Fibroblast of lung (primary cell): ENCODE data around the gene TAOK2.
"Not testable (repeated sequence)": the region's sequence is repeated elsewhere in the genome, so short reads cannot be mapped to it uniquely, and the experiment has no call there.

Source experiments
- CTCF ChIP-seq, 2 donors: IDR thresholded peaks in 1 of 2; conservative IDR thresholded peaks in 1 of 2; 1 replicate in 1 of 2; 2 replicates in 1 of 2; pipeline ENCODE4 v1.5.1; 2011 to 2012; ENCODE audit warnings: low read length in 2 of 2, control low read depth in 1 of 2, inconsistent platforms in 1 of 2, low read depth in 1 of 2, mild to moderate bottlenecking in 1 of 2
- EZH2 ChIP-seq: IDR thresholded peaks from 2 replicates; pipeline ENCODE4 v1.5.1; 2012; ENCODE audit warnings: low read length, control low read depth, mild to moderate bottlenecking; ENCODE audit errors: missing control alignments

DNA sequence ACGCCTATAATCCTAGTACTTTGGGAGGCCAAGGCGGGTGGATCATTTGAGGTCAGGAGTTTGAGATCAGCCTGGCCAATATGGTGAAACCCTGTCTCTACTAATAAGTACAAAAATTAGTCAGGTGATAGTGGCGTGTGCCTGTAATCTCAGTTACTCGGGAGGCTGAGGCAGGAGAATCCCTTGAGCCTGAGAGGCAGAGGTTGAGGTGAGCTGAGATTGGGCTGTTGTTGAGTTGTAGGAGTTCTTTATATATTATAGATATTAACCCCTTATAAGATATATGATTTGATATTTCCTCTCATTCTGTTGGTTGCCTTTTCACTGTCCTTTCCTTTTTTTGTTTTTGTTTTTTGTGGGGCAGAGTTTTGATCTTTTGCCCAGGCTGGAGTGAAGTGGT lies 13.8 kb upstream of the TAOK2 start:
- TF ChIP-seq CTCF (conservative IDR thresholded peaks at IDR 0.05 in 1 of 2, IDR thresholded peaks at IDR 0.05 in 1 of 2; ENCODE audit: low read depth in 1 of 2, low read length in 2 of 2); EZH2: not testable (repeated sequence)
